Hepatocyte (in vitro differentiated cells): ENCODE measurements around the gene CELF3. TPM values are rescaled to one million over a fixed set of nuclear protein-coding genes. Genes with fewer than 3 reads are reported as not detected.
A peak's percentile ranks its signal among the peaks of the same experiment; 100 is the strongest.

ENCODE experiments used
- DNase-seq: peaks from one replicate; pipeline ENCODE4 v3.0.0-alpha.2; 2016; ENCODE audit warnings: low spot score
- H2AFZ ChIP-seq: fragments of 200-600 bp; sonication (generic); 2 replicates; pipeline ENCODE4 v1.6.0; 2016; ENCODE audit warnings: antibody characterized with exemption, mild to moderate bottlenecking
- H3K27ac ChIP-seq: fragments of 200-600 bp; sonication (generic); 2 replicates; pipeline ENCODE4 v1.5.1; 2016; ENCODE audit warnings: mild to moderate bottlenecking
- H3K27me3 ChIP-seq: fragments of 200-600 bp; sonication (generic); 2 replicates; pipeline ENCODE4 v1.6.1; 2016
- H3K36me3 ChIP-seq: fragments of 200-600 bp; sonication (generic); replicated peaks from 2 replicates; pipeline ENCODE4 v1.5.1; 2016; ENCODE audit warnings: low read depth; ENCODE audit not compliant: insufficient read depth
- H3K4me1 ChIP-seq: fragments of 200-600 bp; sonication (generic); 2 replicates; pipeline ENCODE4 v1.5.1; 2016; ENCODE audit warnings: mild to moderate bottlenecking, moderate library complexity; ENCODE audit not compliant: insufficient read depth
- H3K4me2 ChIP-seq: fragments of 200-600 bp; sonication (generic); 2 replicates; pipeline ENCODE4 v1.6.0; 2016
- H3K4me3 ChIP-seq: fragments of 200-600 bp; sonication (generic); 2 replicates; pipeline ENCODE4 v1.5.1; 2016; ENCODE audit warnings: mild to moderate bottlenecking
- H3K79me2 ChIP-seq: fragments of 200-600 bp; sonication (generic); 2 replicates; pipeline ENCODE4 v1.6.0; 2017; ENCODE audit warnings: mild to moderate bottlenecking
- H3K9me2 ChIP-seq: fragments of 200-600 bp; sonication (generic); replicated peaks from 2 replicates; pipeline ENCODE4 v1.6.0; 2017; ENCODE audit warnings: mild to moderate bottlenecking; ENCODE audit not compliant: insufficient read depth
- H3K9me3 ChIP-seq: fragments of 200-600 bp; sonication (generic); 2 replicates; pipeline ENCODE4 v1.5.1; 2016; ENCODE audit warnings: low read depth, mild to moderate bottlenecking
- H4K20me1 ChIP-seq: fragments of 200-600 bp; sonication (generic); 2 replicates; pipeline ENCODE4 v1.6.0; 2016; ENCODE audit warnings: mild to moderate bottlenecking; ENCODE audit not compliant: insufficient read depth, poor library complexity, severe bottlenecking
- CTCF ChIP-seq: fragments of 200-600 bp; sonication (generic); IDR thresholded peaks from 2 replicates; pipeline ENCODE4 v1.5.1; 2016; ENCODE audit warnings: antibody characterized with exemption, mild to moderate bottlenecking; ENCODE audit not compliant: poor library complexity
- EZH2 ChIP-seq: fragments of 200-600 bp; sonication (generic); IDR thresholded peaks from 2 replicates; pipeline ENCODE4 v1.6.1; 2016; ENCODE audit warnings: antibody characterized with exemption, mild to moderate bottlenecking, borderline replicate concordance
- EZH2phosphoT487 ChIP-seq: fragments of 200-600 bp; sonication (generic); IDR thresholded peaks from one replicate; pipeline ENCODE4 v1.6.1; 2018; ENCODE audit warnings: antibody characterized with exemption, mild to moderate bottlenecking, low read depth, moderate library complexity; ENCODE audit not compliant: unreplicated experiment, severe bottlenecking
- WGBS: methylation state at CpG from one replicate; pipeline ENCODE4 v1.1.6; 2016; ENCODE audit warnings: low lambda C conversion rate; ENCODE audit errors: missing lambda C conversion rate; 5-methylcytosine and 5-hydroxymethylcytosine counted together
- polyA plus RNA-seq: library from polyadenylated mRNA; unstranded; fragments of >200 nt; fragmentation: Nextera tagmentation; extraction: Ambion mirVana; gene quantifications from 2 replicates; pipeline ENCODE4 v1.2.1, GENCODE V29; 2016
- total RNA-seq: library from RNA; depleted of rRNA; stranded (reverse); fragments of >200 nt; gene quantifications from 2 replicates; pipeline ENCODE4 v1.2.3, GENCODE V29; 2014

CELF3 gene
- total RNA-seq (1.2 and 2.1 TPM in 2 replicates), polyA plus RNA-seq (0.85 and 1.1 TPM in 2 replicates)

GRCh38 chr1:151716771-151717631 is at the start of gene CELF3:
Gene CELF3, minus strand, starts transcription at chr1:151716803. Its CDS starts 783 bp downstream, at chr1:151716020.
- Histone ChIP-seq H4K20me1 (no peaks in the 10 kb centered on the region), H3K4me3 (no peak within 1 kb of the TSS), H2AFZ (no peak within 1 kb of the TSS), H3K4me1 (peaks cover 31% of the 10 kb centered on the region), H3K27me3 (peaks cover 46% of the 10 kb centered on the region), H3K4me2 (peak within 1 kb of the TSS; percentile 73), H3K36me3 (no peaks in the 10 kb centered on the region), H3K79me2 (no peaks in the 10 kb centered on the region), H3K27ac (no peak within 1 kb of the TSS), H3K9me2 (no peaks in the 10 kb centered on the region), H3K9me3 (no peaks in the 10 kb centered on the region)
- 4% methylated on average over 23 of the region's 27 CpGs for WGBS
- DNase-seq = peak; percentile 49
- no peak for TF ChIP-seq EZH2phosphoT487
- no peak for TF ChIP-seq CTCF
- no peak for TF ChIP-seq EZH2

- TF ChIP-seq CTCF (no peak), EZH2phosphoT487 (no peak), EZH2 (no peak)
These were observed 47.4 kb upstream of the CELF3 start for GRCh38 chr1:151763990-151764389.

GRCh38 chr1:151762941-151763921 is 46.6 kb upstream of the CELF3 start, which contains the start of gene MRPL9:
Gene MRPL9, minus strand, starts transcription at chr1:151763496. Its CDS starts 17 bp downstream, at chr1:151763479.
- DNase-seq = peak; percentile 91
- no peaks in the 10 kb centered on the region for H4K20me1 ChIP-seq
- H3K4me1 ChIP-seq = peaks cover 5% of the 10 kb centered on the region
- H3K79me2 ChIP-seq = peaks cover 14% of the 10 kb centered on the region
- H3K4me3 ChIP-seq = peak within 1 kb of the TSS; percentile 94
- no peaks in the 10 kb centered on the region for H3K9me3 ChIP-seq
- H3K9me2 ChIP-seq = no peaks in the 10 kb centered on the region
- TF ChIP-seq EZH2phosphoT487 = no peak
- TF ChIP-seq EZH2 = no peak
- TF ChIP-seq CTCF = no peak
- peak within 1 kb of the TSS; percentile 95 for H2AFZ ChIP-seq
- WGBS = 1% methylated on average over 62 of the region's 68 CpGs
- H3K36me3 ChIP-seq = no peaks in the 10 kb centered on the region
- peak within 1 kb of the TSS; percentile 94 for H3K27ac ChIP-seq
- no peaks in the 10 kb centered on the region for H3K27me3 ChIP-seq
- H3K4me2 ChIP-seq = peak within 1 kb of the TSS; percentile 94

More at GRCh38 chr1:151763990-151764389, 47.4 kb upstream of the CELF3 start:
- H3K79me2 ChIP-seq = peaks cover 14% of the 10 kb centered on the region
- no peaks in the 10 kb centered on the region for H3K9me2 ChIP-seq
- H2AFZ ChIP-seq = peak overlapping the region; percentile 95
- H3K4me1 ChIP-seq = peaks cover 5% of the 10 kb centered on the region
- peak overlapping the region; percentile 94 for H3K4me3 ChIP-seq
- H3K27ac ChIP-seq = peak overlapping the region; percentile 94
- WGBS = 80% methylated on average over 10 of the region's 10 CpGs
- no peaks in the 10 kb centered on the region for H3K27me3 ChIP-seq
- no peaks in the 10 kb centered on the region for H4K20me1 ChIP-seq
- H3K4me2 ChIP-seq = peak overlapping the region; percentile 94
- H3K9me3 ChIP-seq = no peaks in the 10 kb centered on the region
- no peaks in the 10 kb centered on the region for H3K36me3 ChIP-seq
- DNase-seq = no peak
